ENCODE data around the gene ME3. TPM values are rescaled to one million over a fixed set of nuclear protein-coding genes. Genes with fewer than 3 reads are reported as not detected.

Gene ME3
- total and polyA plus RNA-seq, 4 donors: 1.4 to 7.2 (median 2.3) TPM

- 4% methylated on average over 1 of the region's 1 CpG for WGBS
- H3K27ac ChIP-seq (ENCODE audit: low read depth in 1 of 2, low read length in 2 of 2): peak overlapping the region in 1 of 2 donors; percentile 29
- TF ChIP-seq RAD21 (IDR thresholded peaks at IDR 0.05) (no peak), HNF4A (conservative IDR thresholded peaks at IDR 0.05) (no peak), SP1 (IDR thresholded peaks at IDR 0.05) (no peak), FOXA2 (IDR thresholded peaks at IDR 0.05) (no peak), FOXA1 (IDR thresholded peaks at IDR 0.05) (no peak), RXRA (IDR thresholded peaks at IDR 0.05) (no peak), GABPA (IDR thresholded peaks at IDR 0.05 in 1 of 2, conservative IDR thresholded peaks at IDR 0.05 in 1 of 2) (no peak), EGR1 (IDR thresholded peaks at IDR 0.05; ENCODE audit: low read depth in 2 of 2) (no peak), NR2F2 (IDR thresholded peaks at IDR 0.05) (no peak), REST (IDR thresholded peaks at IDR 0.05) (no peak)
- TF ChIP-seq, protein P1, sequence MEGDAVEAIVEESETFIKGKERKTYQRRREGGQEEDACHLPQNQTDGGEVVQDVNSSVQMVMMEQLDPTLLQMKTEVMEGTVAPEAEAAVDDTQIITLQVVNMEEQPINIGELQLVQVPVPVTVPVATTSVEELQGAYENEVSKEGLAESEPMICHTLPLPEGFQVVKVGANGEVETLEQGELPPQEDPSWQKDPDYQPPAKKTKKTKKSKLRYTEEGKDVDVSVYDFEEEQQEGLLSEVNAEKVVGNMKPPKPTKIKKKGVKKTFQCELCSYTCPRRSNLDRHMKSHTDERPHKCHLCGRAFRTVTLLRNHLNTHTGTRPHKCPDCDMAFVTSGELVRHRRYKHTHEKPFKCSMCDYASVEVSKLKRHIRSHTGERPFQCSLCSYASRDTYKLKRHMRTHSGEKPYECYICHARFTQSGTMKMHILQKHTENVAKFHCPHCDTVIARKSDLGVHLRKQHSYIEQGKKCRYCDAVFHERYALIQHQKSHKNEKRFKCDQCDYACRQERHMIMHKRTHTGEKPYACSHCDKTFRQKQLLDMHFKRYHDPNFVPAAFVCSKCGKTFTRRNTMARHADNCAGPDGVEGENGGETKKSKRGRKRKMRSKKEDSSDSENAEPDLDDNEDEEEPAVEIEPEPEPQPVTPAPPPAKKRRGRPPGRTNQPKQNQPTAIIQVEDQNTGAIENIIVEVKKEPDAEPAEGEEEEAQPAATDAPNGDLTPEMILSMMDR (IDR thresholded peaks at IDR 0.05; ENCODE audit: low read depth, low read length, missing input control): no peak
- TF ChIP-seq, protein P2, sequence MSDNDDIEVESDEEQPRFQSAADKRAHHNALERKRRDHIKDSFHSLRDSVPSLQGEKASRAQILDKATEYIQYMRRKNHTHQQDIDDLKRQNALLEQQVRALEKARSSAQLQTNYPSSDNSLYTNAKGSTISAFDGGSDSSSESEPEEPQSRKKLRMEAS (IDR thresholded peaks at IDR 0.05): no peak
Observed at GRCh38 chr11:86592047-86592591, 80.3 kb downstream of the ME3 start.

GRCh38 chr11:86591631-86592030 is 80.8 kb downstream of the ME3 start:
- H3K27me3 ChIP-seq (ENCODE audit: control insufficient read depth in 4 of 4, insufficient read depth in 4 of 4, low read length in 3 of 4): no peaks in the 10 kb centered on the region
- no peak for DNase-seq (ENCODE audit: low spot score)
- no peak overlapping the region for H3K27ac ChIP-seq (ENCODE audit: low read depth in 1 of 2, low read length in 2 of 2)
- WGBS: 94% methylated on average over 4 of the region's 4 CpGs
- TF ChIP-seq TAF1 (conservative IDR thresholded peaks at IDR 0.05): no peak
- no peak for TF ChIP-seq REST (IDR thresholded peaks at IDR 0.05)
- TF ChIP-seq, protein P1 (IDR thresholded peaks at IDR 0.05; ENCODE audit: low read depth, low read length, missing input control): no peak
- TF ChIP-seq YY1 (IDR thresholded peaks at IDR 0.05): no peak
- no peak for TF ChIP-seq HNF4G (IDR thresholded peaks at IDR 0.05)
- TF ChIP-seq, protein P2 (IDR thresholded peaks at IDR 0.05): no peak
- H3K9ac ChIP-seq (ENCODE audit: low read depth in 1 of 2, low read length in 2 of 2): no peak overlapping the region
- H3K4me1 ChIP-seq (ENCODE audit: control insufficient read depth in 4 of 4, insufficient read depth in 4 of 4, low read length in 3 of 4): no peaks in the 10 kb centered on the region
- no peak overlapping the region for H3K4me3 ChIP-seq (ENCODE audit: low read depth in 1 of 3, low read length in 3 of 3)
- no peaks in the 10 kb centered on the region for H3K36me3 ChIP-seq (ENCODE audit: control insufficient read depth in 4 of 4, insufficient read depth in 3 of 4, low read depth in 1 of 4, low read length in 3 of 4)
- H3K9me3 ChIP-seq (ENCODE audit: control insufficient read depth in 4 of 4, low read length in 3 of 4): no peaks in the 10 kb centered on the region

More at GRCh38 chr11:86592047-86592591, 80.3 kb downstream of the ME3 start:
- DNase-seq (ENCODE audit: low spot score): no peak
- Histone ChIP-seq H3K4me1 (ENCODE audit: control insufficient read depth in 4 of 4, insufficient read depth in 4 of 4, low read length in 3 of 4) (no peaks in the 10 kb centered on the region), H3K9ac (ENCODE audit: low read depth in 1 of 2, low read length in 2 of 2) (no peak overlapping the region), H3K4me3 (ENCODE audit: low read depth in 1 of 3, low read length in 3 of 3) (no peak overlapping the region), H3K9me3 (ENCODE audit: control insufficient read depth in 4 of 4, low read length in 3 of 4) (no peaks in the 10 kb centered on the region), H3K36me3 (ENCODE audit: control insufficient read depth in 4 of 4, insufficient read depth in 3 of 4, low read depth in 1 of 4, low read length in 3 of 4) (no peaks in the 10 kb centered on the region), H3K27me3 (ENCODE audit: control insufficient read depth in 4 of 4, insufficient read depth in 4 of 4, low read length in 3 of 4) (no peaks in the 10 kb centered on the region)

Data from liver (tissue), 9 donors.